Activated effector memory CD4-positive, alpha-beta T cell treated with anti-CD3 and anti-CD28 coated beads, Interleukin-2, amount 50 U/mL, for 16 hours (primary cell): ENCODE results near the gene HMCES.
"Not testable (repeated sequence)": the region's sequence is repeated elsewhere in the genome, so short reads cannot be mapped to it uniquely, and the experiment has no call there.

ENCODE experiments used
- DNase-seq: peaks from one replicate; pipeline ENCODE4 v3.0.0-alpha.2; 2020

The HMCES gene

DNA sequence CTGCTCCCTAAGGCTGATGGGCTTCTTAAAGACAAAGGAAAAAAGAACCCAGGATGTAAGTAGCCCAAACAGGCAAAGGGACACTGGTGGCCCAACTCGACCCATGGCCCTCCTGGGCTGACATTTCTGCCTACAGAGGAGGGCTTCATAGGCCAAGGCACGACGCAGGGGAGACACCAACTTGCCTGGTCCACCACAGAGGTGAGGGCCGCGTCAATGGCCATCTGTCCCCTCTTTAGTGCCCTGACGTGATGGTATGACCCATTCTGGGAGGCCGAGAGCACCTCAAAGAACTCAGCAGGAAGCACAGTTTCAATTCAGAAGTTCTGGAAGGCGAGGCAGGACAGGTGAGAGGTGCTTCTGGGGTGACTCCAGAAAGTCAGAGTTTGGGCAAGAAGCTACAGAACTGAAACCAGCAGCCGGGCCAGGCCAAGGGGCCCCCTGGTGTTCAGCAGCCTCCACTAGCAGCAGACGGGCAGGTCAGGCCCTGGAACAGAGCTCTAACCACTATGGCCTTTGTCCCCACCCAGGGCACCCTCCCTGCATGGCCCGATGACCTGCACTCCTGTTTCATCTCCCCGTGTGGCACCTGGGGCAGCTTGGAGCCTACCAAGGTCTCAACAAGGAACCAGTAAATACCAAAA, 45.1 kb downstream of the HMCES start:
- no peak for DNase-seq

DNA sequence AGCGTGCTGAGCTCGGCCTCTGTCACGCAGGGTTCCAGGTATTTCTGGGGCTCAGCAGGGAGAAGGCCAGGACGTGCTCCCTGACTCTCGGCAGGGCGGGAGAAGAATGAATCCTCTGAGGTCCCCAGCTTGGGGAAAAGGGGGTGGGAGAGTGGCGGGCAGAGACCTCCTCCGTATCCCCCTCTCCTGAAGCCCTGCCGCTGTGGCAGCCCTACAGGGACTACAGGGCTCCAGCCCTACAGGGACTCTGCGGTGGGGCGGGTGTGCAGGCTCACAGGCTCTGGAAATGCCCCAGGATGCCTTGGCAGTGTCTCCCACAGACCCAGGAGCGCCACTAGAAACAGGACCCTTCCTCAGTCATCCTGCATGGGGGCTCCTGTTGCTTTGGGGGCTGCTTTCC, 46.2 kb downstream of the HMCES start:
- no peak for DNase-seq

GRCh38 chr3:129325383-129325782, 46.7 kb downstream of the HMCES start:
- DNase-seq: no peak

DNA sequence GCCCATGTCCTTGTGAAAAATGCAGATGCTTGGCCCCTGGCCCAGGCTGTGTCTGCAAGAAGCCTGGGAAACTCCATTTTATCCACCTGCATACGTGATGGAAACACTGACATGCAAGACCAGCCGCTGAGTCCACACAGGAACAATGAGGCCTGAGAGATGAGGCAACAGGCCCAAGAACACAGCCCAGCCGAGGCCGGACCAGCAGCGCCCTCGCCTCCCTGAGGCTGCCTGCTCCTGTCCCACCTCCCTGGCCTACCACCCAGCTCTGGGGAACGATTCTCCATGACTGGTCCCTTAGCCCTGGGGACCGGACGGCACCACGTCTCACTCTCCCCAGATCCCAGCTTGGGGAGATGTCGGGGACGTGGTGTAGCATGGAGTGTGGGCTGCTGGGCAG, 47.5 kb downstream of the HMCES start:
- no peak for DNase-seq

DNA sequence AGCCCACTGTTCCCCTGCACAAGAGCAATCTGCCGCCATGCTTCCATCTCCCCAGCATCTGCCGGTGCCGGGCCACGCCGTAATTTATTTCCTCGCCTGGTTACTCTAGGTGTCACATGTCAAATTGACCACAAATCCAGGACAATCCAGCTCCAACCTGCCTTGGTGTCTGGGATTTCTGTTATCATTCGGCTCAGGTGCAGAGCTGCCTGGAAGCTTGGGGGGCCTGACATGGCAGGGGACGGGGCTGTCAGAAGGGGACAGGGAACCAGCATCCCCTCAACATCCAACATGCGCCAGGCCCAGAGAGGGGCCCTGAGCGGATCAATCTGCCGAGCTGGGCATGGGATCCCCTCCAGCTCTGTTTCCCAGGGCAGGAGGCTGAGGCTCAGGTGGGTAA, 47.9 kb downstream of the HMCES start:
- DNase-seq: no peak

DNA sequence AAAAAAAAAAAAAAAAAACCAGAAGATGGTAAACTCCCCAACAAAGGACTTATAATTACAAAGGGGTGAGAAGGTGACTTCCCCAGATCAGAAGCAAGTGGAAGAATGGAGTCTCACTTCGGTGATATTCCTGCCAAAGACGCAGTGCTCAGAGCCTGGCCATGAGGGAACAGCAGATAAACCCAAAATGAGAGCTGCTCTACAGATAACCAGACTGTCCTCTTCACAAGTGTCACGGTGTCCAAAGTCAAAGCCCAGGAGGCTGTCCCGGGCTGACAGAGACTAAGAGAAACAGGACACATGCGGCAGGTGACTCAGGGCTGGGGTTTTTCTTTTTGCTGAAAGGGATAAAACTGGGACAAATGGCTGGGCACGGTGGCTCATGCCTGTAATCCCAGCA, 48.8 kb downstream of the HMCES start:
- DNase-seq: no peak

DNA sequence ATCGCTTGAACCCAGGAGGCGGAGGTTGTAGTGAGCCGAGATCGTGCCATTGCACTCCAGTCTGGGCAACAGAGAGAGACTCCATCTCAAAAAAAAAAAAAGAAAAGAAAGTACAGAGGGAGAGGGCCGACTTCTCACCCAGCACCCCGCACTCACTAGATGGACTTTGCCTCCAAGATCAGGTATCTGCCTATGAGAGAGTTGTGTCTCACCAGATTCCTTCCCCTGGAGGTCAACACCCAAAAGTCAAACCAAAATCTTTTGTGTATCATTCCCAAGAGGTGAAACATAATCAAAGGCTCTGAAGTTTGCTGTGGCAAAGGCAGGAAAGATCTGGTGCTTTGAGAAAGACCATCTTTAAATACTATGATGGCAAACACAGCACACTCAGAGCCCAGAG, 51.2 kb downstream of the HMCES start:
- no peak for DNase-seq

DNA sequence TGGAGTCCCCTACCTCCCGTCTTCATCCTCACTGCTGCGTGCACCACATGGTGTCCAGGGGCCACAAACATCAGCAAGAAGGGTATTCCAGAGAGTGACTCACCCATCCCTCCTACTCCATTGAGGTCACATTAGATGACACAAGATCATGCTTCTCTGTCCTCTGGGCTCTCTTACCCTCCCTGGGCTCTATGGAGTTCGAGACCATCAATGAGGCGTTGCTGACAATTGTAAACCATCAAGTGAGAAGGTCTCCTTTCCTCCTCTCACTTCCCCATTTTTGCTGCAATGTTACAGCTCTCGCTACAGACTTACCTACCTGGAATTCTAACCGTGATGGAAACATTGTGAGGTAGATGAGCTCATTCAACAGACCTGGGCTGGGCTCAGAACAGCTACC, 51.7 kb downstream of the HMCES start:
- DNase-seq: no peak

GRCh38 chr3:129333891-129334290, 55.2 kb downstream of the HMCES start:
- DNase-seq: no peak

- no peak for DNase-seq
These were observed 57.5 kb downstream of the HMCES start for GRCh38 chr3:129336093-129336706.

DNA sequence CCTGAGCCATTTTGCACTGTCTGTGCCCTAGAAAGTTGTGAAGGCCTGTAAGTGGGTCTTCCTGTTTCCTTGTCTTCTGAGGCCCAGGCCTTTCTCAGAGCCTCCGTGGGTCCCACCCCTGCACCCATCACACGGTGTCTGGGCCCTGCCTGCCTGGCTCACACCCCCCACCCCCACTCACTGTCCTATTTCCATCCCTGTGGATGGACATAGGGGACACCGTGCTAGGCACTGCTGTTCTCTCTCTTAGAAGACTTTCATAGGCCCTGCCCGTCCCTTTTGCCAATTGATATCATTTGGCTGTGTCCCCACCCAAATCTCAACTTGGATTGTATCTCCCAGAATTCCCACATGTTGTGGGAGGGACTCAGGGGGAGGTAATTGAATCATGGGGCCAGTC, 59.0 kb downstream of the HMCES start:
- DNase-seq: not testable (repeated sequence)

DNA sequence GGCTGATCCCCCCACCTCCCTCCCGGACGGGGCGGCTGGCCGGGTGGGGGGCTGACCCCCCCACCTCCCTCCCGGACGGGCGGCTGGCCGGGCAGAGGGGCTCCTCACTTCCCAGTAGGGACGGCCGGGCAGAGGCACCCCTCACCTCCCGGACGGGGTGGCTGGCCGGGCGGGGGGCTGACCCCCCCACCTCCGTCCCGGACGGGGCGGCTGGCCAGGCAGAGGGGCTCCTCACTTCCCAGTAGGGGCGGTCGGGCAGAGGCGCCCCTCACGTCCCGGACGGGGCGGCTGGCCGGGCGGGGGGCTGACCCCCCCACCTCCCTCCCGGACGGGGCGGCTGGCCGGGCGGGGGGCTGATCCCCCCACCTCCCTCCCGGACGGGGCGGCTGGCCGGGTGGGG, 60.5 kb downstream of the HMCES start:
- DNase-seq: not testable (repeated sequence)

DNA sequence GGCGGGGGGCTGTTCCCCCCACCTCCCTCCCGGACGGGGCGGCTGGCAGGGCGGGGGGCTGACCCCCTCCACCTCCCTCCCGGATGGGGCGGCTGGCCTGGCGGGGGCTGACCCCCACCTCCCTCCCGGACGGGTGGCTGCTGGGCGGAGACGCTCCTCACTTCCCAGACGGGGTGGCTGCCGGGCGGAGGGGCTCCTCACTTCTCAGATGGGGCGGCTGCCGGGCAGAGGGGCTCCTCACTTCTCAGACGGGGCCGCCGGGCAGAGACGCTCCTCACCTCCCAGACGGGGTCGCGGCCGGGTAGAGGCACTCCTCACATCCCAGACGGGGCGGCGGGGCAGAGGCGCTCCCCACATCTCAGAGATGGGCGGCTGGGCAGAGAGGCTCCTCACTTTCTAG, 61.2 kb downstream of the HMCES start:
- not testable (repeated sequence) for DNase-seq

GRCh38 chr3:129341331-129342141, 62.9 kb downstream of the HMCES start:
- no peak for DNase-seq

DNA sequence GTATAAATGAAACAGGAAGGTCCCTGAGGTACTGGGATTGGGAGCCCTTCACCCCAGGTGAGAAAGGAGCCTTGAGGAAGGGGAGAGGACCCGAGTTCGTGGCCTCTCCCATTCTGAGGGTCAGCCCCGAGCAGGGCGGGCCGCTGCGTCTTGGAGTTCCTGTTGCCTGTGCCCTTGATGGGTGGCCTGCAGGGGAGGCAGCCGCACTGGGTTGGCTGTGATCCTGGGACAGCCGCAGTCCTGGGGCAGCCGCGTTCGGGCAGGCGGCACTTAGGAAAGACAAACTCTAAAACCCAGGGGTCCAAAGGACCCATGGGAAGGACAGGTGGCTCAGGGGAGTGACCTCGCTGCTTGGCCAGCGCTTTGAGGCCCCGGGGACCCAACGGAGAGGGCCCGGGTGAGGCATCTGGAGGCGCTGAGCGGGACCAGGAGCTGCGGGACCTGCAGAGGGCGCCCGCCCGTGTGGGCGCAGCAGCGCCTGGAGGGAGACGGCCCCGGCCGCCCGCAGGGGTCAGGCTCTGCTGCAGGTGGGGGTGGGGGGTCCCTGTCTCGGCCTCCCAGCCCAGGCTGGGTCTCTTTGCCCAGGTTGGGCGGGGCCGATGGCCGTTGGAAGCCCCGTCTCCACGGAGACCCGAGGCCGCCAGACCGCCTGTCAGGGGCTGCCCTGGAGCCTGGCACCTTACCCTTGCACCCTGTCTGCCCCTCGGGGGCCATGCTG, 65.1 kb downstream of the HMCES start:
- peak; percentile 75 for DNase-seq

DNA sequence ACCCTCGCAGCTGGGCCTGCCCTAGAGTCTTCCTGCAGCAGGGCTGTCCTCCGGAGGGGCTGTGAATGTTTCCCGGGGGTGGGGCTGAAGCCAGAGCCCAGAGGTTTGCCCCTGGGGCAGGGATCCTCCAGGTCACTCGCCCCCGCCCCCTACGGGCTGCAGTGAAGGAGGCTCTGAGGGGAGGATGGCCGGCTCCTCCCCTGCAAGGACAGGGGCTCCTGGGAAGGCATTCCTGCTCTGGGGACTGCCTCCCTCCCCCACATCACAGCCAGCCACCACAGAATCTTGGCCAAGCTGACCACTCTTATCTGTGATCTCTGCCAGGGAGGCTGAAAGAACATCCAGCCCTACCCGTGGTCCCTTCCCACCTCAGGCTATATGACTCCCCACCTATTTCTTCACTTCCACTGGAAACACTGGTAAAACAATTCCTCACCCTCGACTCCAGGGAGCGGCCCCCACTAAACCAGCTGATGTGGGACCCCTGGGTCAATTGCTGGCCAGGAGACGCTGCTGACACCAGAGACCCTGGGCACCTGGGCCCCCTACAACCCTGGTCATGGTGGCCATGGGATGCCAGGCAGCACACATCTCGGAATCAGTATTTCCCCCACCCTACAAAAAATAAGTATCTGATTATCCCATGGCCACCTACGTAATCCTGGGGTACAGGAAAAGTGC, 66.0 kb downstream of the HMCES start:
- no peak for DNase-seq

- DNase-seq: no peak
These were observed 66.6 kb downstream of the HMCES start for GRCh38 chr3:129345281-129345680.

DNA sequence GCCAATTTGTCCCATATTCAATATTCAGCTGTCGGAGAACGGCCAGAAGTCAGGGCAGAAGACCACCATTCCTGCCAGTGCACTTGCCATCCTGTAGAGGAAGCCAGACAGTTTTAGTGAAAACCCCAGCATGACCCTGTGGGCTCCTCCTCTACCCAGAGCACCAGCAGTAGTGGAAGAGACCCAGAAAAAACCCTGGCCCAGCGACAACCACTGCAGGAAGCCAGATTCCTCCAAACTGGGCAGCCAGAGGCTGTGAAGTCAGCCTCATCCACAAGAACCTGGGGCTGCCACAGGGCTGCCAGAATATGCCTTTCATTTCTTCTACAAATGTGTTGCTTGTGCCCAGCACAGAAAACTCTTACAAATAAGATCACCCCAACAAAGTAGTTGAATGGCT, 67.3 kb downstream of the HMCES start:
- DNase-seq: no peak

DNA sequence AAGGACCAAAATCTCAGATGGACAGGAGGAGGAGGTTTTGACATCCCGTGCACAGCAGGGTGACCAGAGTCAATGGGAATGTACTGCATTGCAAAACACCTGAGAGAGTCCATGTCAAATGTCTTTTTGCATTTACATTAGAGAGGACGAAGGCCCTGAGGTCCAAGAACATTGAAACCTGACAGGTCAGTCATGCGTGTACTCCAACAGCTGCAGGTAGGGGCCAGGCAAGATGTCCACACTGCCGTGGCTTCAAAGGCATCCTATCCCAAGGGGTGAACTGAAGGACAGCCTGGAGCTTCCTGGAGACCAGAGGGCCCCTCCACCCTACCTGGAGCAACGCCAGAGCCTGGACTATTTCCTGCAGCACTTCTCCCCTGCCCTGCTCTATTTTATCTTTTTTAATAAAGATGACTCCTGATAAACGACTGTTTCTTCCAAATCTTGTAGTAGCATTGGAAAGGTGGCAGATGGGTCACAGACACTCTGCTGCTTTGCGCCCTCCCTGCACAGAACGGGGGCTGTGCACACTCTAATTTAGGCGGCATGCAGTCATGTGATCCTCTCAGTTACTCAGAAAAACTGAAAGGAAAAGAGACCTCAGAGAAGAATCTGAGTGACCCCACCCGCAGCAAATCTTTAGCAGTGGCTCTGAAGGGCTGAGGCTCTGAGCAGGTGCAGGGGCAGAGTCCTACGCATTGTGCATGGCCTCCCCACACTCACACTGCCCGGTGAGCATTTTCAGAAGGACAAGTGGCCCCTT, 68.2 kb downstream of the HMCES start:
- no peak for DNase-seq

DNA sequence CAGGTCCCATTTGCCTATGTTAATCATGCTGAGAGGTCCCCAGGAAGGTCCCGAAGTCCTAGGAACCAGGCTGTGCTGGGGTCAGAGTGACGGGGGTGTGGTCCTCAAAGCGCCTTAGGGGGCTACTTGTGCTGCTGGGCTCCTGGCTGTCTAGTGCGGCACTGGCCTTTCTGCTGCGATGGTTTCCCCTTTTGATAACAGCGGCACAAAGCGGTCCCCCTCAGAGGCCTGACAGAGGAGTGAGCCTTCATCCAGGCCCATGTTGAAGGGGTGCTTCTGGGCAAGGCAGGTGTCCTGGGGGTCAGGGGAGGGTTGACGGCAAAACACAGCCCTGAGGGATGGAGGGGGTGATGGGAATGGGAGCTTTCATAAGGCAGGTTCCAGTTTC, 68.8 kb downstream of the HMCES start:
- no peak for DNase-seq

DNA sequence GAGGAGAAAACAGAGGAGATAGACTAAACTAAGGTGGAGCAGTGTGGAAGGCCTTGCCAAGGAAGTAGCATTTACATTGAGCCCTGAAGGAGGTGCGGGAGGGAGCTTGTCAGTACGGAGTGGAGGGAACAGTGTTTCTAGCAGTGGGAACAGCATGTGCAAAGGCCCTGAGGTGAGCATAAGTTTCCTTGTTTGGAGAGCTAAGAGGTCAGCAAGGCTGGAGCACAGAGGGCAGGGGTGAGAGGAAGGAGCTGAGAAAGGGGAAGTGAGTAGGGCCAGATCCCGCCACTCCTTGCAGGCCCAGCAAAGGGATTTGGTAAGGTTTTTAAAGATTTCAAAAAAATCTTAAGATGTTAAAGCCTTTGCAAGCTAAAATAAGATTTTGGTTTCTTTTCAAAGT, 70.1 kb downstream of the HMCES start:
- DNase-seq: no peak

GRCh38 chr3:129349169-129349568, 70.5 kb downstream of the HMCES start:
- not testable (repeated sequence) for DNase-seq
